ENCODE measurements around the gene WDFY4.

DNA sequence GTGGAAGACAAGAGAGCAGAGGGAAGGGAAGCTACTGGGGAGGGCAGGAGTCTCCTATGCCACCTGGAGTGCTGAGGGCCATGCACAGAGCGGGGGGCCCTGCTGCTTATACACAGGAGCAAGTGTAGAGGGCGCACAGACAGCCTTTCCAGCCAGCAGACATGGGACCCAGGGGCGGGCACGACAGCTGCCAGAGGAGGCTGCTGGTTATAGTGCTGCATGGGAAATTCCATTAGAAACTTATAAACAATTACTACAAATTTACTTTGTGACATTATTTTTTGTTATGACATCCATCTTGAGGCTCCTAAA is 90.5 kb downstream of the WDFY4 start:
- TF ChIP-seq CTCF (IDR thresholded peaks at IDR 0.05) = no peak
- no peak for TF ChIP-seq POLR2A (IDR thresholded peaks at IDR 0.05)
- TF ChIP-seq POLR2AphosphoS5 (IDR thresholded peaks at IDR 0.05) = no peak

Data from breast epithelium (tissue), 3 donors.